HEK293 (cell line): ENCODE results near the gene CUL3.
A peak's percentile ranks its signal among the peaks of the same experiment; 100 is the strongest.

Experiments
- CTCF ChIA-PET: fragments of 350-600 bp; formaldehyde crosslinking; extraction: SDS; loops from one replicate; lab custom pipeline; 2021; ENCODE audit warnings: antibody characterized with exemption; lab: Yijun Ruan, JAX
- POLR2A ChIA-PET: fragments of 300-600 bp; formaldehyde crosslinking; extraction: SDS; loops from one replicate; lab custom pipeline; 2020; ENCODE audit warnings: antibody characterized with exemption, inconsistent platforms; lab: Yijun Ruan, JAX
- H3K27ac ChIP-seq: fragments of 200-500 bp; sonication (Bioruptor generic); 2 replicates; pipeline ENCODE4 v1.5.1; 2014; ENCODE audit warnings: low read depth, low read length, control low read depth, inconsistent platforms; ENCODE audit errors: extremely low read depth
- H3K36me3 ChIP-seq, 2 experiments: fragments of 200-500 bp in 1 of 2; sonication (Bioruptor generic) in 1 of 2; 1 replicate in 1 of 2; 2 replicates in 1 of 2; pipeline ENCODE4 v1.5.1; 2014 to 2017; ENCODE audit warnings: inconsistent platforms in 2 of 2, low read length in 2 of 2; ENCODE audit not compliant: control insufficient read depth in 2 of 2, insufficient read depth in 1 of 2
- H3K4me1 ChIP-seq: fragments of 200-500 bp; sonication (Bioruptor generic); 2 replicates; pipeline ENCODE4 v1.5.1; 2014; ENCODE audit warnings: mild to moderate bottlenecking, low read length, inconsistent platforms; ENCODE audit not compliant: control insufficient read depth, insufficient read depth
- H3K4me3 ChIP-seq: 2 replicates; pipeline ENCODE4 v1.5.1; 2011; ENCODE audit warnings: low read depth, mild to moderate bottlenecking, control low read depth, low read length, moderate library complexity
- H3K9me3 ChIP-seq: fragments of 200-500 bp; sonication (Bioruptor generic); 2 replicates; pipeline ENCODE4 v1.5.1; 2014; ENCODE audit warnings: low read depth, low read length, inconsistent platforms; ENCODE audit not compliant: control insufficient read depth, insufficient read depth
- EGR2 ChIP-seq: fragments of 450-650 bp; formaldehyde crosslinking; IDR thresholded peaks from 2 replicates; pipeline ENCODE4 v1.5.1; 2016; ENCODE audit warnings: low read depth, missing biosample characterization, missing genetic modification characterization
- TCF7L2 ChIP-seq: IDR thresholded peaks from 2 replicates; pipeline ENCODE4 v1.6.1; 2011; ENCODE audit warnings: low read depth, mild to moderate bottlenecking, inconsistent platforms, low read length, moderate library complexity, borderline replicate concordance
- TRIM28 ChIP-seq: IDR thresholded peaks from 2 replicates; pipeline ENCODE4 v1.6.1; 2011; ENCODE audit warnings: low read length, control low read depth, borderline replicate concordance
- ZFHX2 ChIP-seq: fragments of 450-650 bp; formaldehyde crosslinking; conservative IDR thresholded peaks from 2 replicates; pipeline ENCODE4 v1.5.1; 2016; ENCODE audit warnings: missing biosample characterization, missing genetic modification characterization
- ZFP37 ChIP-seq: fragments of 450-650 bp; formaldehyde crosslinking; IDR thresholded peaks from 2 replicates; pipeline ENCODE4 v1.5.1; 2016; ENCODE audit warnings: missing biosample characterization, missing genetic modification characterization
- ZNF155 ChIP-seq: fragments of 450-650 bp; formaldehyde crosslinking; IDR thresholded peaks from 2 replicates; pipeline ENCODE4 v1.5.1; 2016; ENCODE audit warnings: missing biosample characterization, missing genetic modification characterization
- ZNF350 ChIP-seq: fragments of 450-650 bp; formaldehyde crosslinking; IDR thresholded peaks from 2 replicates; pipeline ENCODE4 v1.5.0; 2017; ENCODE audit warnings: missing biosample characterization, mild to moderate bottlenecking, missing genetic modification characterization
- ZNF521 ChIP-seq: fragments of 450-650 bp; formaldehyde crosslinking; IDR thresholded peaks from 2 replicates; pipeline ENCODE4 v1.5.1; 2017; ENCODE audit warnings: missing biosample characterization, mild to moderate bottlenecking, missing genetic modification characterization
- ZNF645 ChIP-seq: fragments of 450-650 bp; formaldehyde crosslinking; IDR thresholded peaks from 2 replicates; pipeline ENCODE4; 2016; ENCODE audit warnings: missing biosample characterization, missing genetic modification characterization
- ZNF747 ChIP-seq: fragments of 450-650 bp; formaldehyde crosslinking; IDR thresholded peaks from 2 replicates; pipeline ENCODE4 v1.5.1; 2016; ENCODE audit warnings: missing biosample characterization, missing genetic modification characterization
- ZNF776 ChIP-seq: fragments of 450-650 bp; formaldehyde crosslinking; IDR thresholded peaks from 2 replicates; pipeline ENCODE4 v1.5.0; 2017; ENCODE audit warnings: missing biosample characterization, missing genetic modification characterization, borderline replicate concordance
- ZNF830 ChIP-seq: fragments of 450-650 bp; IDR thresholded peaks from 2 replicates; pipeline ENCODE4 v1.5.0; 2018; ENCODE audit warnings: missing biosample characterization, missing genetic modification characterization, low read depth, mild to moderate bottlenecking, moderate library complexity
- ZXDB ChIP-seq: fragments of 450-650 bp; formaldehyde crosslinking; IDR thresholded peaks from 2 replicates; pipeline ENCODE4 v1.5.1; 2016; ENCODE audit warnings: missing biosample characterization, missing genetic modification characterization
- TF ChIP-seq, protein P1 (sequence below): fragments of 450-650 bp; formaldehyde crosslinking; IDR thresholded peaks from 2 replicates; pipeline ENCODE4 v1.5.1; 2017; ENCODE audit warnings: missing biosample characterization, missing genetic modification characterization
- TF ChIP-seq, protein P2 (sequence below): fragments of 450-650 bp; formaldehyde crosslinking; IDR thresholded peaks from 2 replicates; pipeline ENCODE4 v1.5.1; 2017; ENCODE audit warnings: missing biosample characterization, missing genetic modification characterization
- TF ChIP-seq, protein P3 (sequence below): fragments of 450-650 bp; formaldehyde crosslinking; IDR thresholded peaks from 2 replicates; pipeline ENCODE4 v1.5.1; 2017; ENCODE audit warnings: missing biosample characterization, missing genetic modification characterization

Gene CUL3

DNA sequence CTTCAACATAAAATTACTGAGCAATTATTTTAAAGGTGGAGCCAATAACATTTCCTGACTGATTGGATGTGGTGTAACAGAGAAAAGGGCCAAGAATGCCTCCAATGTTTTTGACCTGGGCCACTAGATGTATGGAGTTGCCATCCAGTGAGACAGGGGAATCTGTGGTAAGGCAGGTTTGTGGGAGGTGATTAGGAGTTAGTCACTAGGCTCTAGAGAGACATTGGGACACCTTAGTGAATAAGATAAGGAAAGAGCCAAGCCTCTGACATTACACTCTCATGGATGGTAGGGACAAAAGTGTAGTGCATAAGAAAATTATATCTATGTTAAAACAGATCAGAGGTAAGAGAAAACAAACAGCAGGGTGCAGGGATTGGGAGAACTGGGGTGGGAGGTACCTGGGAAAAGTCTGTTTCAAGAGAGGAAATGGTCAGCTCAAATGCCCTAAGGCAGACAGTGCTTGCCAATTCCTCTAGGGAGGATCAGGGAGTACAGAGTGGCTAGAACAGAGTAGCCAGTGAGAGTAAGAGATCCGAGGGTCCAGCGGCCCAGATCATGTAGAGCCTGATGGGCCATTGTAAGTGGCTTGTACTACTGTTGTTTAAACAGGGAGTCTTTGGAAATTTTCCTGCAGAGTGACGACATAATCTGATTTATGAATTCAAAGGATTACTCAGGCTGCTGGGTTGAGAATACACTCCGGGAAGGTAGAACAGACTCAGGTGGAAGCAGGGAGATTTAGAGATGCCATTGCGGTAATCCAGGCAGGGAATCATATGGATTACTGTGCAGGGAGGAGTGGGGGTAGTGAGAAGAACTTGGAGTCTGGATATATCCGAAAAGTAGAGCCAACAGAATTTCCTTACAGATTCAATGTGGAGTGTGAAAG lies 45.7 kb upstream of the CUL3 start (continued):
- TF ChIP-seq ZNF776 (tag by site-specific recombination): no peak
- no peak for TF ChIP-seq ZNF747 (tag by site-specific recombination)
- no peak for TF ChIP-seq ZXDB
- TF ChIP-seq, protein P1, sequence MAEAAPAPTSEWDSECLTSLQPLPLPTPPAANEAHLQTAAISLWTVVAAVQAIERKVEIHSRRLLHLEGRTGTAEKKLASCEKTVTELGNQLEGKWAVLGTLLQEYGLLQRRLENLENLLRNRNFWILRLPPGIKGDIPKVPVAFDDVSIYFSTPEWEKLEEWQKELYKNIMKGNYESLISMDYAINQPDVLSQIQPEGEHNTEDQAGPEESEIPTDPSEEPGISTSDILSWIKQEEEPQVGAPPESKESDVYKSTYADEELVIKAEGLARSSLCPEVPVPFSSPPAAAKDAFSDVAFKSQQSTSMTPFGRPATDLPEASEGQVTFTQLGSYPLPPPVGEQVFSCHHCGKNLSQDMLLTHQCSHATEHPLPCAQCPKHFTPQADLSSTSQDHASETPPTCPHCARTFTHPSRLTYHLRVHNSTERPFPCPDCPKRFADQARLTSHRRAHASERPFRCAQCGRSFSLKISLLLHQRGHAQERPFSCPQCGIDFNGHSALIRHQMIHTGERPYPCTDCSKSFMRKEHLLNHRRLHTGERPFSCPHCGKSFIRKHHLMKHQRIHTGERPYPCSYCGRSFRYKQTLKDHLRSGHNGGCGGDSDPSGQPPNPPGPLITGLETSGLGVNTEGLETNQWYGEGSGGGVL (tag by site-specific recombination): no peak

DNA sequence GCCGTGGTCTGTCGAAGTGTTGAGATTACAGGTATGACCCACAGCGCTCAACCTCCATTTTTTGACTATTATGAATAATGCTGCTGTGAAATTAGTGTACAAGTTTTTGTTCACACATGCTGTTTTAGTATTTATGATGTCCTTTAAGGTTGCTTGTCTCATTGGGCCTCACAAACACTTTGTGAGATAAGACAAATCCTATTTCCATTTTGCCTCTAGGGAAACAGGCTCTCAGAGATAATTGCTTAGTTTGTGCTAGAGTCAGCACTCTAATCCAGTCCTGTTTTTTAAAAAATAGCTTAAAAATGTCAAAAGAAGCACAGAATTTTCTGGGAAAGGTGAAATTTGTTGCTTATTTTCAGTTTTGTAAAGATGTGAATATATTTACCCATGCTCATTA lies 43.3 kb upstream of the CUL3 start:
- Histone ChIP-seq H3K4me3 (no peak overlapping the region), H3K27ac (no peak overlapping the region), H3K9me3 (no peaks in the 10 kb centered on the region), H3K4me1 (peaks cover 2% of the 10 kb centered on the region; the same call in 1 of the 2 replicates), H3K36me3 (no peaks in the 10 kb centered on the region)
- CTCF ChIA-PET: interaction anchor here (0.6 kb wide), 2 partner anchors 73 to 373 kb away, joined by 4 to 5 read pairs; no protein-coding TSS in a partner anchor
- POLR2A ChIA-PET: no interaction called here
- TF ChIP-seq TRIM28: peak; percentile 61; the same call in 1 of the 2 replicates
- 0 out of 2 replicates have a peak, but pooled peaks have one; percentile 18 for TF ChIP-seq TCF7L2
- no peak for TF ChIP-seq ZNF645 (tag by site-specific recombination)
- TF ChIP-seq ZNF155 (tag by site-specific recombination): no peak
- no peak for TF ChIP-seq ZNF521 (tag by site-specific recombination)
- no peak for TF ChIP-seq ZNF350 (tag by site-specific recombination)
- TF ChIP-seq, protein P2, sequence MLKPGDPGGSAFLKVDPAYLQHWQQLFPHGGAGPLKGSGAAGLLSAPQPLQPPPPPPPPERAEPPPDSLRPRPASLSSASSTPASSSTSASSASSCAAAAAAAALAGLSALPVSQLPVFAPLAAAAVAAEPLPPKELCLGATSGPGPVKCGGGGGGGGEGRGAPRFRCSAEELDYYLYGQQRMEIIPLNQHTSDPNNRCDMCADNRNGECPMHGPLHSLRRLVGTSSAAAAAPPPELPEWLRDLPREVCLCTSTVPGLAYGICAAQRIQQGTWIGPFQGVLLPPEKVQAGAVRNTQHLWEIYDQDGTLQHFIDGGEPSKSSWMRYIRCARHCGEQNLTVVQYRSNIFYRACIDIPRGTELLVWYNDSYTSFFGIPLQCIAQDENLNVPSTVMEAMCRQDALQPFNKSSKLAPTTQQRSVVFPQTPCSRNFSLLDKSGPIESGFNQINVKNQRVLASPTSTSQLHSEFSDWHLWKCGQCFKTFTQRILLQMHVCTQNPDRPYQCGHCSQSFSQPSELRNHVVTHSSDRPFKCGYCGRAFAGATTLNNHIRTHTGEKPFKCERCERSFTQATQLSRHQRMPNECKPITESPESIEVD (tag by site-specific recombination): peak; percentile 65

- ChIA-PET CTCF (no interaction called here), POLR2A (no interaction called here)
- TF ChIP-seq ZNF830 (tag by site-specific recombination) (no peak), ZFHX2 (tag by site-specific recombination) (peak; percentile 59; the same call in 1 of the 2 replicates), ZFP37 (tag by site-specific recombination) (no peak), EGR2 (tag by site-specific recombination) (peak; percentile 41; the same call in 1 of the 2 replicates)
- TF ChIP-seq, protein P3, sequence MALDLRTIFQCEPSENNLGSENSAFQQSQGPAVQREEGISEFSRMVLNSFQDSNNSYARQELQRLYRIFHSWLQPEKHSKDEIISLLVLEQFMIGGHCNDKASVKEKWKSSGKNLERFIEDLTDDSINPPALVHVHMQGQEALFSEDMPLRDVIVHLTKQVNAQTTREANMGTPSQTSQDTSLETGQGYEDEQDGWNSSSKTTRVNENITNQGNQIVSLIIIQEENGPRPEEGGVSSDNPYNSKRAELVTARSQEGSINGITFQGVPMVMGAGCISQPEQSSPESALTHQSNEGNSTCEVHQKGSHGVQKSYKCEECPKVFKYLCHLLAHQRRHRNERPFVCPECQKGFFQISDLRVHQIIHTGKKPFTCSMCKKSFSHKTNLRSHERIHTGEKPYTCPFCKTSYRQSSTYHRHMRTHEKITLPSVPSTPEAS (tag by site-specific recombination): peak; percentile 80
- Histone ChIP-seq H3K4me1 (peaks cover 2% of the 10 kb centered on the region; the same call in 1 of the 2 replicates), H3K4me3 (no peak overlapping the region), H3K36me3 (no peaks in the 10 kb centered on the region), H3K9me3 (no peaks in the 10 kb centered on the region), H3K27ac (no peak overlapping the region)
Measured at GRCh38 chr2:224626735-224627134, 41.6 kb upstream of the CUL3 start.
